B cell (primary cell): Measurements from ENCODE around the gene VWA3B. TPM values are rescaled to one million over a fixed set of nuclear protein-coding genes. Genes with fewer than 3 reads are reported as not detected.

Source experiments
- ATAC-seq: fragments of 200-7000 bp; cut with Tn5 transposase; one replicate; pipeline ENCODE4 v1.10.0; 2021; ENCODE audit warnings: low read depth, mild to moderate bottlenecking, moderate number of reproducible peaks, moderate library complexity
- CTCF ChIA-PET: fragments of 350-600 bp; sonication (Branson Sonifier 250); formaldehyde crosslinking; loops from one replicate; lab custom pipeline; 2021; ENCODE audit warnings: antibody characterized with exemption, inconsistent platforms; lab: Charles Lee
- POLR2A ChIA-PET: fragments of 350-600 bp; sonication (Branson Sonifier 250); formaldehyde crosslinking; loops from one replicate; lab custom pipeline; 2021; ENCODE audit warnings: antibody characterized with exemption; lab: Charles Lee
- DNase-seq: peaks from one replicate; pipeline ENCODE4 v3.0.0; 2013
- H2AFZ ChIP-seq: 2 replicates; pipeline ENCODE4 v1.6.1; 2012; ENCODE audit warnings: mild to moderate bottlenecking, low read depth, low read length; ENCODE audit not compliant: insufficient read depth, poor library complexity, severe bottlenecking
- H3K27ac ChIP-seq, 2 donors: 1 replicate in 1 of 2; 2 replicates in 1 of 2; pipeline ENCODE4 v1.5.1; 2012 to 2013; ENCODE audit warnings: low read length in 2 of 2, mild to moderate bottlenecking in 2 of 2, moderate library complexity in 1 of 2
- H3K27me3 ChIP-seq, 4 experiments: fragments of 200-600 bp in 1 of 4; sonication (generic) in 1 of 4; replicated peaks in 1 of 4; 1 replicate in 2 of 4; 2 replicates in 2 of 4; pipeline versions ENCODE4 v1.6.1 to v1.7.0; 2013 to 2016; ENCODE audit warnings: low read length in 3 of 4, mild to moderate bottlenecking in 2 of 4, mixed read lengths in 1 of 4, moderate library complexity in 1 of 4; ENCODE audit not compliant: insufficient read depth in 4 of 4, control insufficient read depth in 3 of 4; ENCODE audit errors: control extremely low read depth in 1 of 4
- H3K36me3 ChIP-seq, 2 experiments: replicated peaks in 1 of 2; 1 replicate in 1 of 2; 2 replicates in 1 of 2; pipeline versions ENCODE4 v1.6.1 to v1.7.1; 2013; ENCODE audit warnings: low read length in 1 of 2; ENCODE audit not compliant: insufficient read depth in 2 of 2, control insufficient read depth in 1 of 2; ENCODE audit errors: control extremely low read depth in 1 of 2, extremely low read depth in 1 of 2
- H3K4me1 ChIP-seq, 2 donors: fragments of 200-600 bp in 1 of 2; sonication (generic) in 1 of 2; 1 replicate in 1 of 2; 2 replicates in 1 of 2; pipeline versions ENCODE4 v1.5.1 to v1.6.1; 2013 to 2017; ENCODE audit warnings: low read length in 2 of 2; ENCODE audit not compliant: control insufficient read depth in 2 of 2, insufficient read depth in 2 of 2
- H3K4me2 ChIP-seq: replicated peaks from 2 replicates; pipeline ENCODE3; 2012; ENCODE audit warnings: mild to moderate bottlenecking, low read depth, low read length; ENCODE audit not compliant: poor library complexity, severe bottlenecking
- H3K4me3 ChIP-seq, 5 experiments: fragments of 200-600 bp in 1 of 5; sonication (generic) in 1 of 5; 1 replicate in 3 of 5; 2 replicates in 2 of 5; pipeline versions ENCODE4 v1.5.1 to v1.7.0; 2011 to 2016; ENCODE audit warnings: low read length in 4 of 5, mild to moderate bottlenecking in 4 of 5, low read depth in 2 of 5, control low read depth in 1 of 5, moderate library complexity in 1 of 5; ENCODE audit not compliant: insufficient read depth in 1 of 5; ENCODE audit errors: control extremely low read depth in 1 of 5, extremely low read depth in 1 of 5
- H3K79me2 ChIP-seq: fragments of 200-600 bp; sonication (generic); one replicate; pipeline ENCODE4 v1.6.0; 2016; ENCODE audit warnings: low read length; ENCODE audit not compliant: control insufficient read depth, insufficient read depth
- H3K9ac ChIP-seq: fragments of 200-600 bp; sonication (generic); 2 replicates; pipeline ENCODE4 v1.6.1; 2017; ENCODE audit warnings: mild to moderate bottlenecking, low read length, moderate library complexity
- H3K9me3 ChIP-seq, 3 donors: one replicate each; pipeline versions ENCODE4 v1.6.1 to v1.7.1; 2013; ENCODE audit warnings: low read length in 2 of 3; ENCODE audit not compliant: control insufficient read depth in 2 of 3, insufficient read depth in 1 of 3; ENCODE audit errors: control extremely low read depth in 1 of 3
- H4K20me1 ChIP-seq: 2 replicates; pipeline ENCODE4 v1.6.0; 2012; ENCODE audit warnings: mild to moderate bottlenecking, low read length; ENCODE audit not compliant: insufficient read depth, control insufficient read depth, poor library complexity, severe bottlenecking
- H3K27ac Mint-ChIP-seq: one replicate; pipeline ENCODE4 v1.8.0; 2021; ENCODE audit warnings: mixed read lengths
- H3K27me3 Mint-ChIP-seq: one replicate; pipeline ENCODE4 v1.8.0; 2021; ENCODE audit warnings: mixed read lengths
- H3K4me1 Mint-ChIP-seq: one replicate; pipeline ENCODE4 v1.8.0; 2021; ENCODE audit warnings: mixed read lengths
- H3K4me3 Mint-ChIP-seq: one replicate; pipeline ENCODE4 v1.8.0; 2021; ENCODE audit warnings: mixed read lengths
- H3K9me3 Mint-ChIP-seq: one replicate; pipeline ENCODE4 v1.8.0; 2022; ENCODE audit warnings: mixed read lengths; ENCODE audit not compliant: insufficient read depth
- CTCF ChIP-seq: fragments of 200-600 bp; IDR thresholded peaks from one replicate; pipeline ENCODE4 v1.8.0; 2022; ENCODE audit warnings: antibody characterized with exemption, mild to moderate bottlenecking
- EZH2 ChIP-seq: IDR thresholded peaks from 2 replicates; pipeline ENCODE4 v1.6.1; 2012; ENCODE audit warnings: borderline replicate concordance, low read depth, mild to moderate bottlenecking, moderate library complexity, low read length; ENCODE audit not compliant: insufficient read depth, poor library complexity, severe bottlenecking
- WGBS: methylation state at CpG from one replicate; pipeline ENCODE4 v1.1.5; 2013; ENCODE audit warnings: missing lambda C conversion rate; ENCODE audit not compliant: insufficient coverage; 5-methylcytosine and 5-hydroxymethylcytosine counted together
- intact Hi-C: fragments of 100-400 bp; cut with micrococcal nuclease; formaldehyde crosslinking; loops from one replicate; pipeline ENCODE4 v1.10.0; 2022
- polyA plus RNA-seq: library from polyadenylated mRNA; depleted of rRNA; stranded (reverse); fragments of >200 nt; gene quantifications from 2 replicates; pipeline ENCODE4 v1.2.3, GENCODE V29; 2012
- total RNA-seq, 2 donors: library from RNA; stranded (reverse); fragments of 120-200 nt in 1 of 2; gene quantifications; 1 replicate in 1 of 2; 2 replicates in 1 of 2; pipeline versions ENCODE4 v1.2.3 to v1.2.4, GENCODE V29; 2013 to 2022

VWA3B gene
- total and polyA plus RNA-seq, 2 donors (not counting 1 experiment from before 2014, with no cell fraction given): not detected

- intact Hi-C loops: no loop called here
- Histone ChIP-seq H3K79me2 (no peaks in the 10 kb centered on the region), H2AFZ (no peak overlapping the region)
These were observed 269.8 kb downstream of the VWA3B start for GRCh38 chr2:98356729-98357128.

GRCh38 chr2:98357849-98358248 lies 270.9 kb downstream of the VWA3B start:
- Mint-ChIP-seq H3K4me1 (no peaks in the 10 kb centered on the region), H3K27ac (no peak overlapping the region), H3K9me3 (no peaks in the 10 kb centered on the region), H3K27me3 (peaks cover 7% of the 10 kb centered on the region), H3K4me3 (no peak overlapping the region)
- DNase-seq (no peak), ATAC-seq (no peak)
- Histone ChIP-seq H3K9ac (no peak overlapping the region), H3K4me2 (no peak overlapping the region), H3K27me3 (peaks cover 0 to 11% (median 5%) of the 10 kb centered on the region in 4 experiments), H3K36me3 (no peaks in the 10 kb centered on the region), H3K27ac (no peak overlapping the region), H3K4me3 (no peak overlapping the region), H3K9me3 (peaks cover 1 to 7% (median 3%) of the 10 kb centered on the region in 3 donors), H4K20me1 (no peaks in the 10 kb centered on the region), H2AFZ (no peak overlapping the region), H3K4me1 (no peaks in the 10 kb centered on the region), H3K79me2 (no peaks in the 10 kb centered on the region)
- POLR2A ChIA-PET: no interaction called here
- WGBS: 77% methylated on average over 3 of the region's 3 CpGs
- CTCF ChIA-PET: no interaction called here
- TF ChIP-seq EZH2 (no peak), CTCF (no peak)
- intact Hi-C loops: no loop called here

More at GRCh38 chr2:98356729-98357128, 269.8 kb downstream of the VWA3B start:
- H3K27ac Mint-ChIP-seq: no peak overlapping the region
- H3K9me3 ChIP-seq: peaks cover 2 to 5% (median 3%) of the 10 kb centered on the region in 3 donors
- H3K9ac ChIP-seq: no peak overlapping the region
- ATAC-seq: no peak
- WGBS: no CpG with 5 or more reads among the region's 7 CpGs
- H3K4me1 Mint-ChIP-seq: no peaks in the 10 kb centered on the region
- H3K4me2 ChIP-seq: no peak overlapping the region
- H3K27me3 ChIP-seq: peaks cover 0 to 15% (median 9%) of the 10 kb centered on the region in 4 experiments
- no peak overlapping the region for H3K4me3 ChIP-seq
- POLR2A ChIA-PET: no interaction called here
- CTCF ChIA-PET: no interaction called here
- TF ChIP-seq CTCF: no peak
- TF ChIP-seq EZH2: no peak
- no peak for DNase-seq
- H3K4me3 Mint-ChIP-seq: no peak overlapping the region
- no peaks in the 10 kb centered on the region for H3K9me3 Mint-ChIP-seq
- no peaks in the 10 kb centered on the region for H4K20me1 ChIP-seq
- H3K27me3 Mint-ChIP-seq: peaks cover 14% of the 10 kb centered on the region
- no peaks in the 10 kb centered on the region for H3K4me1 ChIP-seq
- H3K27ac ChIP-seq: no peak overlapping the region
- H3K36me3 ChIP-seq: no peaks in the 10 kb centered on the region
